Raji (cell line): ENCODE data around the gene NMUR1.

Source experiments
- POLR2A ChIP-seq: IDR thresholded peaks from 2 replicates; pipeline ENCODE4 v1.6.1; 2011; ENCODE audit warnings: low read depth, low read length, control low read depth; ENCODE audit not compliant: insufficient read depth

NMUR1 gene

GRCh38 chr2:231530099-231531011 lies at the start of gene NMUR1:
Gene NMUR1, minus strand, starts transcription at chr2:231530445. Its CDS starts 84 bp downstream, at chr2:231530361.
- no peak for TF ChIP-seq POLR2A

- TF ChIP-seq POLR2A = no peak
Measured at GRCh38 chr2:231579560-231579959, 49.3 kb upstream of the NMUR1 start.

- no peak for TF ChIP-seq POLR2A
Measured at GRCh38 chr2:231576465-231576864, 46.2 kb upstream of the NMUR1 start.

- TF ChIP-seq POLR2A = no peak
Measured at GRCh38 chr2:231575612-231576256, 45.5 kb upstream of the NMUR1 start.

GRCh38 chr2:231573698-231574421 lies 43.6 kb upstream of the NMUR1 start:
- TF ChIP-seq POLR2A = no peak

GRCh38 chr2:231573096-231573495 lies 42.9 kb upstream of the NMUR1 start:
- no peak for TF ChIP-seq POLR2A

- no peak for TF ChIP-seq POLR2A
Measured at GRCh38 chr2:231571661-231572191, 41.5 kb upstream of the NMUR1 start.

- no peak for TF ChIP-seq POLR2A
Measured at GRCh38 chr2:231568785-231569435, 38.7 kb upstream of the NMUR1 start.

GRCh38 chr2:231568098-231568784 lies 38.0 kb upstream of the NMUR1 start:
- TF ChIP-seq POLR2A = no peak

GRCh38 chr2:231567159-231567558 lies 36.9 kb upstream of the NMUR1 start:
- TF ChIP-seq POLR2A = no peak

GRCh38 chr2:231565887-231566594 lies 35.8 kb upstream of the NMUR1 start:
- TF ChIP-seq POLR2A = no peak

- no peak for TF ChIP-seq POLR2A
Measured at GRCh38 chr2:231563378-231563961, 33.2 kb upstream of the NMUR1 start.

- TF ChIP-seq POLR2A = no peak
Measured at GRCh38 chr2:231557571-231558217, 27.4 kb upstream of the NMUR1 start.

GRCh38 chr2:231556981-231557380 lies 26.7 kb upstream of the NMUR1 start:
- no peak for TF ChIP-seq POLR2A
